ENCODE results near the gene ADD2.
"Not testable (repeated sequence)": the region's sequence is repeated elsewhere in the genome, so short reads cannot be mapped to it uniquely, and the experiment has no call there.

The ADD2 gene

GRCh38 chr2:70630761-70631160 lies 137.2 kb downstream of the ADD2 start:
- DNase-seq: no peak

DNA sequence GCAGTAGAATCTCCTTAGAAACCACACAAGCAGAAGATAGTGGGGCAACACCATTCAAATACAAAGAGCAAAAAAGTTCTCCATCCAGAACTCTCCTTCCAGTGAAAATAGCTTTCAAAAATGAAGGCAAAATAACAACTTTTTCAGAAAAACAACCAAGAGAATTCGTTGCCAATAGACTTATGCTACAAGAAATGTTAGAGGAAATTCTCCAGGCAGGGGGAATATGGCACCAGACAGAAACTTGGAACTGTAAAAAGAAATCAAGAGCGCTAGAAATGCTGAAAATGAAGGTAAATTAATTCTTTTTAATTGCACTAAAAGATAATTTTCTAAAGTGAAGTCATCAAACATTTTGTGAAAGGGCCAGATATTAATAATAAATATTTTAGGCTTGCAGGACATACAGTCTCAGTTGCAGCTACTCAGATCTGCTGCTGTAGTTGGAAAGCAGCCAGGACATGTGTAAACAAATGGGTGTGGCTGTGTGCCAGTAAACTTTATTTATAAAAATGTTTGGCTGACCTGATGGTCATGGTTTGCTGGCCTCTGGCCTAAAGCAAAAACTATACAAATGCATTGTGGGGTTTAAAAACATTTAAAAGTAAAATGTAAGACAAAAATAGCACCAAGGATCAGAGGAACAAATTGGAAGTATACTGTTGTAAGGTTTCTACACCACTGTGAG lies 140.6 kb downstream of the ADD2 start:
- peak in 2 of 3 experiments; percentile 18 to 63 for DNase-seq

GRCh38 chr2:70626254-70626990 lies 141.6 kb downstream of the ADD2 start:
- DNase-seq: no peak

DNA sequence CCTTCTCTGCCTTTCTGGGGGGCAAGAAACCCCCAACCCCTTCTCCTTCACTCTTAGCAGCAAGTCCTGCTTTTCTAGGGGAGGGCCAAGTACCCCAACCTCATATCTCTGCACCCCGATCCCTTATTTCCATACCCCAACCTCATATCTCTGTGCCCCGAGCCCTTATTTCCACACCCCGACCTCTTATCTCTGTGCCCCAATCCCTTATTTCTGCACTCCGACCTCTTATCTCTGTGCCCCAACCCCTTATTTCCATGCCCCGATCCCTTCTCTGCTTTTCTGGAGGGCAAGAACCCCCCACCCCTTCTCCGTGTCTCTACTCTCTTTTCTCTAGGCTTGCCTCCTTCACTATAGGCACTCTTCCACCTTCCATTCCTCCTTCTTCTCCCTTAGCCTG lies 146.5 kb downstream of the ADD2 start:
- not testable (repeated sequence) for DNase-seq

DNA sequence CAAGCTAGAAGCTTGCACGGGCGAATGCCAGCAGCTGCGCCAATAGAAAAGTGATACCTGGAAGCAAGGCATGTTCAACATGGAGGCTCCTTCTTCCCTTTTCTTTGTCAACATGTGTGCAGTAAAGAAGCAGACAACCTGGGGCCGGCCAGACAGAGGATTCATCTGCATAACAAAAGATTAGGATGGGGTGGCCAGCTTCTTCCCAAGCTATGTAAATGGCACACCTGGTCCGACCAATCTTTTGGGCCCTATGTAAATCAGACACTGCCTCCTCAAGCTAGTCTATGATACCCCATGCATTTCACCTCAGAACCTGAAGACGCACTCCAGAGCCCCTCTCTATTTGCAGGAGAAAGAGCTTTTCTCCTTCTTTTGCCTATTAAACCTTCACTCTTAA lies 148.0 kb downstream of the ADD2 start:
- DNase-seq: peak; percentile 16 to 67 (median 41)

- no peak for DNase-seq
Measured at GRCh38 chr2:70619167-70619566, 148.8 kb downstream of the ADD2 start.

- peak; percentile 61 to 91 (median 86) for DNase-seq
Measured at GRCh38 chr2:70616168-70616694, 151.8 kb downstream of the ADD2 start.

GRCh38 chr2:70615222-70615621 lies 152.8 kb downstream of the ADD2 start:
- DNase-seq: no peak

DNA sequence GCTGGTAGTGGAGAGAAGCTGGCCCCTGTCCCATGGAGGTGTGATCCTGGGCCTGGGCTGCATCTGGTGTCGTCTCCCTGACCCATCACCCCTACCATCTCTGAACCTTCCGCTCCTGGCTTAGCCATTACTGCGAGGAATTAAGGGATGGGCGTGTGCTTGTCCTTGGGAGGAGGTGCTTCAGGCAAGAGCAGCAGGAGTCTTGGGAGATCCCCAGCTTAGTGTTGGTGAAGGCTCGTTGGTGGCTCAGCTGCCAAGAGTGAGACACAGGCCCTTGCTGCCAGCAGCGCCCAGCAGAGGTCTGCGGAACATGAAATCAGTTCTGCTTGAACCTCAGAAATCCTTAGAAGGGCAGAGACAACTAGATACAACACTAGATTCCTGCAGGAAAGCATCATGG lies 154.5 kb downstream of the ADD2 start:
- DNase-seq: no peak

- no peak for DNase-seq
Measured at GRCh38 chr2:70612574-70612973, 155.4 kb downstream of the ADD2 start.

- DNase-seq: no peak
Measured at GRCh38 chr2:70608373-70608772, 159.6 kb downstream of the ADD2 start.

- DNase-seq: no peak
Measured at GRCh38 chr2:70607121-70607561, 160.9 kb downstream of the ADD2 start.

All from NCI-H1417 (cell line).